GM18907 (cell line): ENCODE measurements around the gene ANKRD12.

Source experiments
- ATAC-seq: cut with Tn5 transposase; IDR thresholded peaks from one replicate; pipeline ENCODE4 v1.9.1; 2021; ENCODE audit warnings: mild to moderate bottlenecking, moderate library complexity; ENCODE audit not compliant: unreplicated experiment

Gene ANKRD12

GRCh38 chr18:9285604-9286003 is 149.0 kb downstream of the ANKRD12 start:
- no peak for ATAC-seq

GRCh38 chr18:9287036-9287435 is 150.5 kb downstream of the ANKRD12 start:
- ATAC-seq, result no peak

GRCh38 chr18:9289698-9290097 is 153.1 kb downstream of the ANKRD12 start:
- no peak for ATAC-seq

GRCh38 chr18:9290156-9290555 is 153.6 kb downstream of the ANKRD12 start:
- ATAC-seq, result no peak

GRCh38 chr18:9292047-9292446 is 155.5 kb downstream of the ANKRD12 start:
- ATAC-seq, result no peak

- ATAC-seq, result no peak
Observed at GRCh38 chr18:9293948-9294347, 157.4 kb downstream of the ANKRD12 start.

GRCh38 chr18:9296233-9297006 is 159.8 kb downstream of the ANKRD12 start:
- no peak for ATAC-seq

GRCh38 chr18:9297007-9297393 is 160.4 kb downstream of the ANKRD12 start:
- ATAC-seq, result no peak

- ATAC-seq, result no peak
Observed at GRCh38 chr18:9304388-9305070, 167.9 kb downstream of the ANKRD12 start.

- ATAC-seq, result no peak
Observed at GRCh38 chr18:9319333-9319732, 182.8 kb downstream of the ANKRD12 start.

- no peak for ATAC-seq
Observed at GRCh38 chr18:9321017-9321452, 184.5 kb downstream of the ANKRD12 start.

- ATAC-seq, result no peak
Observed at GRCh38 chr18:9321736-9322135, 185.2 kb downstream of the ANKRD12 start.

- no peak for ATAC-seq
Observed at GRCh38 chr18:9322744-9323143, 186.2 kb downstream of the ANKRD12 start.

GRCh38 chr18:9323750-9324445 is 187.3 kb downstream of the ANKRD12 start:
- ATAC-seq, result no peak

GRCh38 chr18:9325716-9326115 is 189.1 kb downstream of the ANKRD12 start:
- no peak for ATAC-seq

GRCh38 chr18:9328776-9329175 is 192.2 kb downstream of the ANKRD12 start:
- no peak for ATAC-seq

GRCh38 chr18:9329471-9329870 is 192.9 kb downstream of the ANKRD12 start:
- no peak for ATAC-seq

GRCh38 chr18:9330419-9330818 is 193.8 kb downstream of the ANKRD12 start:
- no peak for ATAC-seq

- ATAC-seq, result peak; percentile 41
Observed at GRCh38 chr18:9333441-9334328, 197.1 kb downstream of the ANKRD12 start.

- ATAC-seq, result peak; percentile 81
Observed at GRCh38 chr18:9334329-9334972, 197.9 kb downstream of the ANKRD12 start, which contains the start of gene TWSG1. Gene TWSG1 (plus strand): TSS chr18:9334773. CDS start chr18:9337230, 2,457 bp downstream.
